ENCODE results near the gene TRPC1.
"Not testable (repeated sequence)": the region's sequence is repeated elsewhere in the genome, so short reads cannot be mapped to it uniquely, and the experiment has no call there.

TRPC1 gene

DNA sequence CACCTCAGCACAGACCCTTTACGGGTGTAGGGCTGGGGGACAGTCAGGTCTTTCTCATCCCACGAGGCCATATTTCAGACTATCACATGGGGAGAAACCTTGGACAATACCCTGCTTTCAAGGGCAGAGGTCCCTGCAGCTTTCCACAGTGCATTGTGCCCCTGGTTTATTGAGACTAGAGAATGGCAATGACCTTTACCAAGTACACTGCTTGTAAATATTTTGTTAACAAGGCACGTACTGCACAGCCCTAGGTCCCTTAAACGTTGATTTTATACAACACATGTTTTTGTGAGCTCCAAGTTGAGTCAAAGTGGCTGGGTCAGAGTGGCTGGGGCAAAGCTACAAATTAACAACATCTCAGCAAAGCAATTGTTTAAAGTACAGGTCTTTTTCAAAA, 28.8 kb downstream of the TRPC1 start:
- not testable (repeated sequence) for DNase-seq (ENCODE audit: low read depth in 2 of 2)

DNA sequence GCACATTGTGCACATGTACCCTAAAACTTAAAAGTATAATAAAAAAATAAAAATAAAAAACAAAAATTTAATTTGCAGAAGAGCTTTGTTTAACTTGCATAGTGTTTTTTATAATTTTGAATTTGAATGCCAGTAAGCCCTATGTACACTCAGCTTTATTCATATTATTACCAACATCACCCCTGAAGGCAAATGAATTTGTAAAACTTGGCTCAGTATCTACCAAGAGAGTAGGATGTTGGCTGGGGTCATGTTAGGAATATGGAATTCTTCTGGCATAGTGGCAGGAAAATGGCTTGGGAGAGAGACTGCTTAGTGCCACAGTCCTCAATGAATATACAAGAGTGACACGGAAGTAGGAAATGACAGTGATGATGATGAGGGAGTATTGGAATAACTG, 30.7 kb downstream of the TRPC1 start:
- no peak for DNase-seq (ENCODE audit: low read depth in 2 of 2)

DNA sequence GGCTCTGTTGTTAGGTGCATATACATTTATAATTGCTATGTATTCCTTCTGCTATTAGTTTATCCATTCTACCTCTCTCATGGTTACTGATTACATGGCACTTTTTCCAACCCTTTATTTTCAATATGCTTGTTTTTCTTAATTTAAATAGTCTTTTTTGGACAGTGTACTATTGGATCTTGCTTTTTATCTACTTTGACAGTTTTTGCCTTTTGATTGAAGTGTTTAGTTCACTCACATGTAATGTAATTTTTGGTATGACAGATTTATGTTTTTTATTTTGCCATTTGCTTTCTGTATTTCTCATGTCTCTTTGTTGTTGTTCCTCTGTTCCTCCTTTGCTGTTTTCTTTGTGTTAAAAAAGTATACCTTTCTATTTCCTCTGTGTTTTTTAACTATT, 44.5 kb downstream of the TRPC1 start:
- no peak for DNase-seq (ENCODE audit: low read depth in 2 of 2)

DNA sequence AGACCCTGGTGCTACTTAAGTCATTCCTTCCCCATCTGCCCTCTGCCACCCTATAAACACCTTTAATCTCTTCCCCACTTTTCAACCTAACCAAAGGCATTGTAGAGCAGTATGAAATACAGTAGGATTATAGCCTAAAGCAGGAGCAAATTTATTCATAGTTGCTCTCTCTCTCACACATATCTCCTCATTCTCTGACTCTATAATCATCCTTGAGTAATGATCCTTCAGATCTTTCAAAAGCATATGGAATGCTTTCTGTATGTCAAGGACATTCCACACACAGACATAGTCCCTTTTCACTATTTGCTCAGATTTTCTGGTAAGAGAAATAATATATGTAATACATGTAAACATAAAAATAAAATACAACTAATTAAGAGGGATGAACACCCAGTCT, 54.1 kb downstream of the TRPC1 start:
- DNase-seq (ENCODE audit: low read depth in 2 of 2), result no peak

DNA sequence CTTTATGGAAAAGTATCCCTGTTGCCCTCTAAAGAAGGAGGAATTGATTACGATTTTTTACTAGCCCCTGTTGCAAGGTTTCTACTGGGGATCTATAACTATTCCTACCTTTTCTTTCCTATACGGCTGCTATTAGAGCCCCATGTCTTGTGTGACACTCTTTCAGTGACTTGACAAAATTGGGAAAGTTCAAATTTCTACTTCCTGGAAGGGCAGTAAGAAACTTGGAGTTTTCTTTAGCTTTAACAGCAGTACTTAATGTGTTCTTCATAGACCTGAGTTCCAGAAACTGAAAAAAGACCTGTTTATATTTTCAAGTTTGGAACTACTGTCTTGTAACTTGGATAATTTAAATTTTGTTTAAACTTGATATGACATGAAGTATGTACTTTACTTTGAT, 54.7 kb downstream of the TRPC1 start:
- DNase-seq (ENCODE audit: low read depth in 2 of 2), result no peak

DNA sequence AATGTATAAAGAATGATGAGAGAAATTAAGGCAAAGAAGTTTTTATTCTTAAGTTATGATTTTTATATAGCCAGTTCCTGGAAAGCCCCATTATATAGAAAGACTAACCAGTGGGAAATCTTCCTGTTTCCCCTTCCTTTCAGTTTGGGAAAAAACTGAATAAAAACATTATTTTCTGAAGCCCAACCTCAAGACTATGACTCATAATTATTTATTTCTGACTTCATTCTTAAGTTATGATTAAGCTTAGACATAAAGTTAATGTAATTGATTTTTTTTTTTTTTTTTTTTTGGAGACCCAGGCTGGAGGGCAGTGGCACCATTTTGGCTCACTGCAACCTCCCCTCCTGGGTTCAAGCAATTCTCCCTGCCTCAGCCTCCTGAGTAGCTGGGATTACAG, 55.8 kb downstream of the TRPC1 start:
- DNase-seq (ENCODE audit: low read depth in 2 of 2), result no peak

DNA sequence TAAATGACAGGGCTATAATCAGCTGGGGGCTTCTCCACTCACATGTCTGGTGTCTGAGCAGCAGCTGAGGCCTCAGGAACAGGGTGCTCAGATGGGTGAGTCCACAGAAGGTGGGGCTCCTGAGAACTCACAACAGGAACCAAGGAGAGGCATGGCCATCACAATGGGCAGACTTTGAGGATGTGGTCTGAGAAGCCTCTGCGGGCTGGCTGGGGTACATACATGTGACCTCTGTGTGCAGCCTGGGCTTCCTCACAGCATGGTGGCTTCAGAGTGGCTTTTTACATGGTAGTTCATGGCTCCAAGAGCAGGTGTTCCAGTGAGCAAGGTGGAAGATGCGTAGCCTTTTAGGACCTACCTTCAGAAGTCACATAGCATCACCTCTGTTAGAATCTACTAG, 58.8 kb downstream of the TRPC1 start:
- DNase-seq (ENCODE audit: low read depth in 2 of 2), result no peak

DNA sequence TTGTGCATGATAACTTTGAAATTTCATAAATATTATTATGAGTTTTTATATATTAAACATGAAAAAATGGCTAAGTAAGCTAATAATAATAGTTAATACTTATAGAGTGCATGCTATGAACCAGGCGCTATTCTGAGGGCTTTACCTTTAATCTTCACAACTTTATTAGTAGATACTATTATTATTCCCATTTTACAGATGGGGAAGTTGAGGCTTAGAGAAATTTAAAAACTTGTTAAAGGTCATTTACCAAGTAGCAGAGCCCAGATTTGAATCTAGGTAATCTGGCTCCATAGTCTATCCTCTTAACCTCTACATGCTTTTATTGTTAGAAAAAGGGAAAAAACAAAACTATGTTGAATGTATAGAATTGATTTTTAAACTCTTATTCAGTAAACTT, 60.4 kb downstream of the TRPC1 start:
- no peak for DNase-seq (ENCODE audit: low read depth in 2 of 2)

DNA sequence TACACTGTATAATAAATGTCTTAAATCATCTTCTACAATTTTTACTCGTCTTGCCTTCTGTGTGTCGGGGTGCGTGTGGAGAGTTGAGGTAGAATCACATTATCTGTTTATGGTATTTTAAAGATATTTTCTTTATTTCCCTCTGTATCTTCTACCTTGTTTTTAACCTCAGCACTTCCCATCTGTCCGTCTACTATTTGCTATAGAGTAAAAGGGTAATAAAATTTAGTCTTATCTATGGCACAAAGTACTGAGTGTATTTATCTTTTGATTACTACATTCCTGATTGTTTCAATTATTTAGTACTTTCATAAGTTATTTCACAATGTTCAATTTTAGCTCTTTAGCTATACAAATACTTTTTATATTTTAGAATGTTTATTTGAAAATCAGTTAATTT, 62.2 kb downstream of the TRPC1 start:
- no peak for DNase-seq (ENCODE audit: low read depth in 2 of 2)

DNA sequence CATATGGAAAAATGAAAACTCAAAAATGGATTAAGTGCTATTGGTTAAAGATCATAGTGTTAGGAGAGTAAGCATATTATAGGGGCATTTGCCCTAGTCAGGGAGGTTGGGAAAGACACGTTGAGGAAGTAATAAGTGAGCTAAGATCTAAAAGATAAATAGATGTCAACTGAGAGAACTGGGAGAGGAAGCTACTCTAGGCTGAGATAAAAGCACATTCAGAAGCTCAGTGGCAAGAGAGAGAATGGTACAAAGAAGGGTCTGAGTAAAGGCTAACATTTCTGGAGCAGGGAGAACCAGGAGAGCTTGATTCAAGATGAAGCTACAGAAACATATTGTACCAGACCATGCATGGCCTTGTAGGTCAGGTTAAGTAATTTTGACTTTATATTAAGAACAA, 63.9 kb downstream of the TRPC1 start:
- DNase-seq (ENCODE audit: low read depth in 2 of 2), result no peak

DNA sequence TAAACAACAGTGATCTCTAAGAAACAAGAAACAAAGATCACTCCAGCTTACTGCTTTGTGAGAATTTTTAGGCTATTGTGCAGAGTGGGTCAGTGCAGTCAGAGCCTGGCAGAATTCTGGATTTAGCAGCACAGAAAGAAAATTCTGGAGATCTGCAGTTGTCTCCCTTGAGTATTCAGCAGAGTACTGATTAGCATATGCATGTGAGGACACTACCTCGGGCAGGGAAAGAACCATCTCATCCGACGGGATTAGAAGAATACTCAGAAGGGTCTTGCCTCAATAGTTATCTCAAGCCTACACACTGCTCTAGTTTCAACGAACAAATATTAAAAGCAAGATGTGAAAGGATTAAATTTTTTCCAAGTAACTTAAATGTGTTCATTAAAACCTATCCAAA, 70.7 kb downstream of the TRPC1 start:
- no peak for DNase-seq (ENCODE audit: low read depth in 2 of 2)

DNA sequence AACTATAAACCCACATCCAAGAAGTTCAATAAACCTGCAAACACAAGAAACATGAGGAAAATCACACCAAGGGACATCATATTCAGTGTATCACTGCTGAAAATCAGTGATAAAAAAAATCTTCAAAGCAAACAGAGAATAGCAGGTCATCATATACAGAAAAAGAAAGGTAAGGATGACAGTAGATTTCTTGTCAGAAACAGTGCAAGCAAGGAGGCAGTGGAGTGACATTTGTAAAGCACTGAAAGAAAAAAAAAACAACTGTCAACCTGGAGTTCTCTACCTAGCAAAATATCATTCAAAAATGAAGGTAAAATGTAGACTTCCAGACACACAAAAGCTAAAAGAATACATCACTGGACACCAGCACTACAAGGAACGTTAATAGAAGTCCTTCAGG, 71.5 kb downstream of the TRPC1 start:
- no peak for DNase-seq (ENCODE audit: low read depth in 2 of 2)

DNA sequence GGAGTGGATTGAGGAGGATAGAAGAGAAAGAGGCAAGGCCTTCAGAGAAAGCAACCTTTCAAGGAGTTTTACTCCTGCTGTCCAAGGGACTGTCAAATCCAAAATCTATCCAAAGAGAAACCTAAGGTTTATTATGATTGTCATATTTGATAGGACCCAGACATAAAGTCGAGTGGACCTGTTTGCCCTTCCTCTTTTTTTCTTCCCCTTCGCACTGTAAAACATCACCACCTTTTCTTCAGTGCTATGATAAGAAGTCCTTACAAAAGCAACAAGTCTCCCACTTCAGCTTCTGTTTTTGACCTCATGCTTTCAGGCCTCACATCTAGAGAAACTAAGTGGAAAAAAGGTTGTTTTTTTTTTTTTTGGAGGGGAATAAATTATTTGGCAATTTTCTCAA, 73.0 kb downstream of the TRPC1 start:
- no peak for DNase-seq (ENCODE audit: low read depth in 2 of 2)

DNA sequence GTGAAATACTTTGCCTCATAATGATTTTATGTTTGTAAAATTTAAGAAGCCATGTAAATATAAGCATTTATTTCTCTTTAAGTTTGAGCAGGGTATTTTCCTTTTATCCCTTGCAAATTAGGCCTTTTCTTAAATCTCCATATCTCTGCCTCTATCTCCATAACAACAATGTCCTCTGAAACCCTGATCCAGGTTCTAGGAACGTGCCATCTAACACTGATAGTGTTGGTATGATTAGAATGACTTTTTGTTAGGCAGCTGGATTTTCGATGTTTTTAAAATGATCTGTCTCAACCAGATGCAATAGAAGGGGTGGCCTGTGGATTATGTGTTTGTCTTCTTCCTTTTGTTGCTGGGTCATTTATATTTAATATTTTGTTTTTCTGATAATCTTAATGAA, 77.9 kb downstream of the TRPC1 start:
- DNase-seq (ENCODE audit: low read depth in 2 of 2), result no peak

DNA sequence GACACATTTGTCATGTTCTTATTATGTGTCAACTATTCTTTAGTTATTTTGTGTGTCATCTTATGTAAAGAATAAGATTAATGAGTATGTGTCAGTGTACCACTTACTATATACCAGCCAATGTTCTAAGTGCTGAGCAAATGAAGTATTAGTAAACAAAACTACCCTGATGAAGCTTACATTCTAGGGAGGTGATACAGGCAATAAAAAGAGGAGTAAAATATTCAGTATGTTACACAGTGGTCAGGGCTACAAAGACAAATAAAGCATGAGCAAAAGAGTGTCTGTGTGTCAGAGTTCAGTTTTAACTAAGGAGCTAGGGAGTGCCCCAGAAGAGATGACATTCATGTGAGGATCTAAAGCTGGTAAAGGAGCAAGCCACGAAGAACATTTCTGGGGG, 79.1 kb downstream of the TRPC1 start:
- no peak for DNase-seq (ENCODE audit: low read depth in 2 of 2)

DNA sequence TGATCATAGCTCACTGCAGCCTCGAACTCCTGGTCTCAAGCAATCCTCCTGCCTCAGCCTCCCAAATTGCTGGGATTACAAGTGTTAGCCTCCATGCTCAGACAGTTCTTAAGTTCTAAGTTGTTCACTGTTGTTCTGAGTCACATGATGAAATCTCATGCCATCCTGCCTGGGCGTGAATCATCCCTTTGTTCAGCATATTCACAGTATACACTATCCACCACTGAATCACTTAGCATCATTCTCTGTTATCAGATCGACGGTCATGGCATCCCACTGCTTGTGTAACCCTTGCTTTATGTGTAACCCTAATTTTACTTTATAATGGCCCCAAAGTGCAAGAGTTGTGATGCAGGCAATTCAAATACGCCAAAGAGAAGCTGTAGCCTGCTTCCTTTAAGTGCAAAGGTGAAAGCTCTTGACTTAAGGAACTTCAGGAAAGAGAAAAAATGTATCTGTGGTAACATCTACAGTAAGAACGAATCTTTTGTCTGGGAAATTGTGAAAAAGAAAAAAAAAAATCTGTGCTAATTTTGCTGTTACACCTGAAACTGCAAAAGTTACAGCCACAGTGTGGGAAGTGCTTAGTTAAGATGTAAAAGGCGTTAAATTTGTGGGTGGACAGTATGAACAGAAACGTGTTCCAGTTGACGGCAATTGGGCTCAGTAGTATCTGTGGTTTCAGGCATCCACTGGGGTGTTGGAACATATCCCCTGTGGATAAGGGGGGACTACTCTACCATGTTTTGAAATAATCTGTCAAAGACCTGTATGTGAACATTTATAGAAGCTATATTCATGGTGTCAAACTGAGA, 84.5 kb downstream of the TRPC1 start:
- no peak for DNase-seq (ENCODE audit: low read depth in 2 of 2)

DNA sequence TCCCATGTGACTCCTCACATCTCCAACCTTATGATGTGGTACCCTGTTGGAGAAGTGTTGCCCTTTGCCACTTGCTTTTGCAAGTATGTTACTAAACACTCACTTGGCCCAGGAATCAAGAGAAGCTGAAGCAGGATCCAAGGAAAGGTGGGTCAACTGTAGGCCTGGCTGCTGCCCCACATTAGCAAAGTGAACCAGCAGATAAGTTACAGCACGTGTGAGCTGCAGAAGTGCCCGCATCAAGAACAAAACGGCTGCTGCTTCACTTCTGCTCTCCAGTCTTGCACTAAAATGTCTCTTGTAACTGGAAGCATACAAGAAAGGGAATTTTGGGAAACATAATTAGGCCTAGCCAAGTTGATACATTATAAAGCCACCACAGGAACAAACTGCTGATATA, 85.4 kb downstream of the TRPC1 start:
- DNase-seq (ENCODE audit: low read depth in 2 of 2), result no peak

DNA sequence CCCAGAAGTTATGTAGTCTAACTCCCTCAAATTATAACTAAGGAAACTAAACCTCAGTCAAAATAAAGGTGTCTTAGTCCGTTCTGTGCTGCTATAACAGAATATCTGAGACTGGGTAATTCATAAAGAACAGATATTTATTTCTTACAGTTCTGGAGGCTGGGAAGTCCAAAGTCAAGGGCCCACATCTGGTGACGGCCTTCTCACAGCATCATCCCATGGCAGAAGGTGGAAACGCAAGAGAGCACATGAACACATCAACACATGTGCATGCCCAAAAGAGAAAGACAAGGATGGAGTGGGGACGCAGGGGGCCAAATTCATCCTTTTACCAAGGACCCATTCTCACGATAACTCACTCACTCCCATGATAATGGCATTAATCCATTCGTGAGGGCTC, 92.0 kb downstream of the TRPC1 start:
- DNase-seq (ENCODE audit: low read depth in 2 of 2), result no peak

DNA sequence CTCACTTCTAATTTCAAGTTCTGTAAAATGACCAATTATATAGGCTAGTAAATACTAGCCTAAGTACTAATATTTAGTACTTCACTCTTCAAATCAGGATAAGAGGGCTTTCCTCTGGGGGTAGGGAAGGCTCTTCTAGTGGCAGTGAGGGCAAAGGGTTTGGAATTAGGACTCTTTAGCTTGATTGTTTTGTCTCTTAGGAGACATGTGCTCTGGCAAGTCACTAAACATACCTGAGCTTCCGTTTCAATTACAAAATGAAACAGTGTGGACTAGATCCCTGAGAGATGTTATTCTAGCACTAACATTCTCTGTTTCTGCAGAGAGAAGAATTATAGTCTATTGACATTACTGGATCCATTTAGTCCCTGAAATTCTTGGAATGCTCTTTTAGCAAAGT, 93.5 kb downstream of the TRPC1 start:
- no peak for DNase-seq (ENCODE audit: low read depth in 2 of 2)

DNA sequence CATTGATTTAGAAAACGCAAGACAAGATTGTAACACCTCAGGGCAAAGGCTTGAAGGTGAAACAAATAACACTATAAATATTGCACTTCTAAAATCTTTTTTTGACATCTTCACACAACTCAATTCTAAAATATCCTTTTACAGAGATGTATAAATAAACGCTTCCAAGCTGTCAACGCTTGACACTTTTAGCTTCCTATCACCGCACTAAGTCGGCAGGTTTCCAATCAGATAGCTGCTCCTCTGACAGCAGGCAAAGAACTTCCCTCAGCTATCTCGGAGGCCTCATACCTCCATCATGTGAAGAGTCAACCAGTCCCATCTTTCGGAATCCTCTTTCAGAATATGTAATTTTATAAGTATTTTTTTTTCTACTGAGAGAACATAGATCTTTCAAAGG, 94.1 kb downstream of the TRPC1 start:
- DNase-seq (ENCODE audit: low read depth in 2 of 2), result no peak

DNA sequence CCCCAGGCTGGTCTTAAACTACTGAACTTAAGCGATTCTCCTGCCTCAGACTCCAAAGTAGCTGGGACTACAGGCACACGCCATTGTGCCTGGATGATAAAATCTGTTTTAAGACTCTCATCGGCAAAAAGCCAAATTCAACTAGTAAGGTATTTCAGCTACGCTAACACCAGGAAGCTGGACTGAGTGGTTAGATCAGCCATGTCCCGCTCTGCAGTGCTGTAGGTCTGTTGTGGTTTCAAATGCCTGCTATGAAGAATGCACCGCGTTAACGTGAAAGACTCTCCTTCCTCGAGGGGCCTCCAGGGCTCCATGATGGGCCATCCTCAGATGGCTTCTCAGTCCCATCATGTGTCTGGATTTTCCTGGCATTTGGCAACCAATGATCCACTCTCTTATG, 94.8 kb downstream of the TRPC1 start:
- no peak for DNase-seq (ENCODE audit: low read depth in 2 of 2)

DNA sequence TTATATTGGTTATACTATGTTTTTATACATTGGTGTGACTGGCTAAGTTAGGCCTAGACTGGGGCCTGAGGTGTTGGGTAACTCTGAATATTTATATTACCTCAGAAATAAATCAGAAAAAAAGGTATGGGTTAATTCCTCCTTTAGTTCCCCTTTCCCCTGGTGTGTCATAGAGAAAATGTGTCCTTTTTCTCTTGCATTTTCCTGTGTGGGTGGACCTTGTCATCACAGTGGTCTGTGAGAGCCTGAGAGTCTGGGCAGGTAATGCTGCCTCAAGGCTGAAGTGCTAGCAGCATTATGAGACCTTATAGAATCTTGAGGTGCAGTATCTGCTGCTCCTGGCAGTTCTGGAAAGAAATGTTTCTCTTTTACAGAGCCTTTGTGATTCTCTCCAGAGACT, 95.3 kb downstream of the TRPC1 start:
- DNase-seq (ENCODE audit: low read depth in 2 of 2), result no peak

DNA sequence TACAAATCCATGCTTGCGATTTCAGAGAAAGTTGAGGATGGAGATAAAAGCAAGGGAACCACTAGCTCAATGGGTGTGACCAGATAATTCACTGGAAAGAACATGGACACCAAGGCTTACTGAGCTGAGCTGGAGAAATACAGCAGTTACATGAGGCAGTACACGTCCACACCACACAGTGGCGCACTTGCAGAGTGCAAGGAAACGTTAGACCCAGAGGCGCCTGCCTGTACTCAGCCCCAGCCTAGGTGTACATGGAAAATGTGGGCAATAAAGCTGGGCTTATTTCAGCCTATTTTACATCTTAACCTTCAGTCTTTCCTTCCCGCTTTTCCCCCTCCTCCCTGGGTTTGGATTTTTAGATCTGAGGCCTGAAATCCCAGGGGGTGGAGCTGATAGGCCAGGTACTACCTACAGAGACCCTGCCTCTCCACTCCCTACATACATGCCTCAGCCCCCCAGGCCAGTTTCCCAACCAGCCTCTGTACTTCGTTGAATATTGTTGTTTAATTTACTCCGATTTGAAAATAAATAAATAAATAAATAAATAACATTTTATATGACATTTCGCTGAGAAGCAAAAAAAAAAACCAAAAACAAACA, 105.0 kb downstream of the TRPC1 start:
- DNase-seq (ENCODE audit: low read depth in 2 of 2), result peak in 1 of 2 donors; percentile 5

DNA sequence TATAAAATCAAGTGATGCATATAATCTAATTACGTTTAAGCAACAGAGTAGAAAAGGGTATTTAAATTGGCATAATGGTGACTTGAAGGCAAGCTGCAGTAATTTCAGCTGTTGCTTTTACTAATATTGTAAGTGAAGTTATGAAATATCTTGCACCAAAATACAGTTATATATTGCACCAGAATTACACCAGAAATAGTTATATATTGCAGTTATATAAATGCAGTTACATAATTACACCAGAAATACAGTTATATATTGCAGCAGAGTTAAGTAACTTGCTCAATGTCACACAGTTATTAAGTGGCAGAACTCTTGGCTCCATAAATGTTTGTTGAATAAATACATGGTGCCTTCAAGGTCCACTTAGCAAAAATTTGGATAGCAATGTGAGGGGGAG, 113.7 kb downstream of the TRPC1 start:
- no peak for DNase-seq (ENCODE audit: low read depth in 2 of 2)

Data from stimulated activated CD8-positive, alpha-beta memory T cell treated with anti-CD3 and anti-CD28 coated beads, Interleukin-15, amount 100 ng/mL, for 4 hours (primary cell).